Neural crest cell (in vitro differentiated cells): Measurements from ENCODE around the gene LRP8. TPM values are rescaled to one million over a fixed set of nuclear protein-coding genes. Genes with fewer than 3 reads are reported as not detected.

Source experiments
- DNase-seq: peaks from one replicate; pipeline ENCODE4 v3.0.0; 2021; ENCODE audit warnings: low read depth, mixed read lengths, low spot score
- H3K27ac Mint-ChIP-seq: one replicate; pipeline ENCODE4 v1.8.0; 2021; ENCODE audit warnings: mild to moderate bottlenecking, mixed read lengths; ENCODE audit not compliant: unreplicated experiment
- H3K27me3 Mint-ChIP-seq: 2 replicates; pipeline ENCODE4 v1.8.0; 2021; ENCODE audit warnings: low read depth, mild to moderate bottlenecking, mixed read lengths
- H3K36me3 Mint-ChIP-seq: 2 replicates; pipeline ENCODE4 v1.8.0; 2021; ENCODE audit warnings: low read depth, mild to moderate bottlenecking, mixed read lengths
- H3K4me1 Mint-ChIP-seq: 2 replicates; pipeline ENCODE4 v1.8.0; 2021; ENCODE audit warnings: mixed read lengths
- H3K4me3 Mint-ChIP-seq: one replicate; pipeline ENCODE4 v1.8.0; 2021; ENCODE audit warnings: mild to moderate bottlenecking, mixed read lengths
- H3K9me3 Mint-ChIP-seq: 2 replicates; pipeline ENCODE4 v1.8.0; 2021; ENCODE audit warnings: mixed read lengths
- total RNA-seq: library from RNA; stranded (reverse); gene quantifications from 2 replicates; pipeline ENCODE4 v1.2.1, GENCODE V29; 2021
- TF ChIP-seq, protein P1 (sequence below): fragments of 200-600 bp; sonication (generic); conservative IDR thresholded peaks from 2 replicates; pipeline ENCODE4 v1.5.0; 2021; ENCODE audit warnings: antibody characterized with exemption, mild to moderate bottlenecking

Gene LRP8
- total RNA-seq, 1 donor from 2014 or later = 49.7 TPM

DNA sequence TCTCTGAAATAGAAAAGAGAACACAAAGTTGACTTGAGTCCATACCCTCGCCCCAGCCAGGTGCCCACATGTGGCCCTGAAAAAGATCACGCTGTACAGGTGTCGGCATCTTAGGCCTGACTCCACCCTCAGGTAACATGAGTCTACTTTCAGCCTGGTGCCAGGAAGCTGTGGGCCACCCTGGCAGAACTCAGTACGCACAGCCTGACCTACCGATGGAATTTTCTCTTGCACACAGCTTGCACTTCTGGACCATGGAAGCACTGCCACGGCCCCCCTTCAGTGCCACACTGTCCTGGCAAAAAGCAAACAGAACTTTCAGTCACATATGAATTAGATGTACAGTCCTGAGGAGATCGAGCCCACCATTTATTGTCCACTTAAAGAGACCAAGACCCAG is 109.7 kb downstream of the LRP8 start:
- Mint-ChIP-seq H3K4me1 (peaks cover 50% of the 10 kb centered on the region), H3K4me3 (peak overlapping the region; percentile 92), H3K27me3 (no peaks in the 10 kb centered on the region), H3K9me3 (no peaks in the 10 kb centered on the region), H3K27ac (no peak overlapping the region), H3K36me3 (peaks cover 9% of the 10 kb centered on the region)
- TF ChIP-seq, protein P1, sequence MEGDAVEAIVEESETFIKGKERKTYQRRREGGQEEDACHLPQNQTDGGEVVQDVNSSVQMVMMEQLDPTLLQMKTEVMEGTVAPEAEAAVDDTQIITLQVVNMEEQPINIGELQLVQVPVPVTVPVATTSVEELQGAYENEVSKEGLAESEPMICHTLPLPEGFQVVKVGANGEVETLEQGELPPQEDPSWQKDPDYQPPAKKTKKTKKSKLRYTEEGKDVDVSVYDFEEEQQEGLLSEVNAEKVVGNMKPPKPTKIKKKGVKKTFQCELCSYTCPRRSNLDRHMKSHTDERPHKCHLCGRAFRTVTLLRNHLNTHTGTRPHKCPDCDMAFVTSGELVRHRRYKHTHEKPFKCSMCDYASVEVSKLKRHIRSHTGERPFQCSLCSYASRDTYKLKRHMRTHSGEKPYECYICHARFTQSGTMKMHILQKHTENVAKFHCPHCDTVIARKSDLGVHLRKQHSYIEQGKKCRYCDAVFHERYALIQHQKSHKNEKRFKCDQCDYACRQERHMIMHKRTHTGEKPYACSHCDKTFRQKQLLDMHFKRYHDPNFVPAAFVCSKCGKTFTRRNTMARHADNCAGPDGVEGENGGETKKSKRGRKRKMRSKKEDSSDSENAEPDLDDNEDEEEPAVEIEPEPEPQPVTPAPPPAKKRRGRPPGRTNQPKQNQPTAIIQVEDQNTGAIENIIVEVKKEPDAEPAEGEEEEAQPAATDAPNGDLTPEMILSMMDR = no peak
- DNase-seq = no peak

DNA sequence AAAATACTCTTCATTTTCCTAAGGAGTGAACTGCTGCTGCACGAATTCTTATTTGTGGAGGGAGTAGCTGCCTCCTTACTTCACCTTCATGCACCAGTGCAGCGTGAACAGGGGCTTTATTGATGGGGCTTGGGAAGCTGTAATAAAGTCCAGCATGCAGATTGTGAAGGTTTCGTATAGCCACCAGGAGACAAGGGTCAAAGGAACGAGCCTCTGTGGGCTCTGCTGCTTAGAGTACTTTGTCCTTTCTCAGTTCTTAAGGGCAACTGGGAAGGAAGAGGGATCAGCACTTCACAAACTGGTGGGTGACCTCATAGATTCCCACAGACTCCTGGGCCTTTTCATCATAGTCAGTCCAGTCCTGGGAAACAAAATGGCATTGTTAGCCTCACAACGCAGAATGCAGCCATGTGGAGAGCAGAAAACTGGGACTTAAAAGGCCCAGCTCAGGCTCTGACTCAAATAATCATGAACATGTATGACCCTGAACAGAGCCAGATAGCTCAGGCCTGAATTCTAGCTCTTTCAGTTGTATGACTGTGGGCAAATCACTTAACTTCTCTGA is 113.4 kb downstream of the LRP8 start:
- H3K27ac Mint-ChIP-seq = peak overlapping the region; percentile 97
- H3K36me3 Mint-ChIP-seq = peaks cover 22% of the 10 kb centered on the region
- H3K27me3 Mint-ChIP-seq = no peaks in the 10 kb centered on the region
- H3K9me3 Mint-ChIP-seq = no peaks in the 10 kb centered on the region
- no peak for DNase-seq
- peak overlapping the region; percentile 77 for H3K4me3 Mint-ChIP-seq
- TF ChIP-seq, protein P1 = no peak
- H3K4me1 Mint-ChIP-seq = peaks cover 34% of the 10 kb centered on the region

- Mint-ChIP-seq H3K4me3 (no peak overlapping the region), H3K9me3 (peaks cover 10% of the 10 kb centered on the region), H3K4me1 (peaks cover 18% of the 10 kb centered on the region), H3K27ac (no peak overlapping the region), H3K27me3 (no peaks in the 10 kb centered on the region), H3K36me3 (peaks cover 49% of the 10 kb centered on the region)
- no peak for DNase-seq
- TF ChIP-seq, protein P1 = no peak
Observed at GRCh38 chr1:53210954-53211353, 116.9 kb downstream of the LRP8 start.

DNA sequence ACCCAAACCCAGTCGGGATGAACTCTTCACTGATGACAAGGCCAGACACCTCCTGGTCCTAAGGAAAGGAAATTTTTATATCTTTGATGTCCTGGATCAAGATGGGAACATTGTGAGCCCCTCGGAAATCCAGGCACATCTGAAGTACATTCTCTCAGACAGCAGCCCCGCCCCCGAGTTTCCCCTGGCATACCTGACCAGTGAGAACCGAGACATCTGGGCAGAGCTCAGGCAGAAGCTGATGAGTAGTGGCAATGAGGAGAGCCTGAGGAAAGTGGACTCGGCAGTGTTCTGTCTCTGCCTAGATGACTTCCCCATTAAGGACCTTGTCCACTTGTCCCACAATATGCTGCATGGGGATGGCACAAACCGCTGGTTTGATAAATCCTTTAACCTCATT is 117.5 kb downstream of the LRP8 start:
- Mint-ChIP-seq H3K27me3 (no peaks in the 10 kb centered on the region), H3K4me3 (no peak overlapping the region), H3K4me1 (peaks cover 16% of the 10 kb centered on the region), H3K27ac (no peak overlapping the region), H3K36me3 (peaks cover 50% of the 10 kb centered on the region), H3K9me3 (peaks cover 10% of the 10 kb centered on the region)
- DNase-seq = no peak
- TF ChIP-seq, protein P1 = no peak

GRCh38 chr1:53207726-53208125 is 120.1 kb downstream of the LRP8 start:
- Mint-ChIP-seq H3K4me3 (no peak overlapping the region), H3K36me3 (peaks cover 65% of the 10 kb centered on the region), H3K27ac (no peak overlapping the region), H3K9me3 (peaks cover 18% of the 10 kb centered on the region), H3K27me3 (no peaks in the 10 kb centered on the region), H3K4me1 (no peaks in the 10 kb centered on the region)
- TF ChIP-seq, protein P1 = no peak
- DNase-seq = no peak
